HG03521 (cell line): ENCODE results near the gene RAPGEF5.

Source experiments
- ATAC-seq: cut with Tn5 transposase; IDR thresholded peaks from one replicate; pipeline ENCODE4 v1.9.1; 2021; ENCODE audit warnings: mild to moderate bottlenecking, moderate library complexity; ENCODE audit not compliant: unreplicated experiment

RAPGEF5 gene

GRCh38 chr7:22229148-22229547, 127.8 kb downstream of the RAPGEF5 start:
- no peak for ATAC-seq

- ATAC-seq, result no peak
These were observed 133.1 kb downstream of the RAPGEF5 start for GRCh38 chr7:22223807-22224206.

- ATAC-seq, result no peak
These were observed 136.0 kb downstream of the RAPGEF5 start for GRCh38 chr7:22220941-22221340.

GRCh38 chr7:22219739-22220493, 137.0 kb downstream of the RAPGEF5 start:
- no peak for ATAC-seq

- no peak for ATAC-seq
These were observed 137.9 kb downstream of the RAPGEF5 start for GRCh38 chr7:22219036-22219435.

- no peak for ATAC-seq
These were observed 140.0 kb downstream of the RAPGEF5 start for GRCh38 chr7:22216832-22217475.

- ATAC-seq, result no peak
These were observed 140.6 kb downstream of the RAPGEF5 start for GRCh38 chr7:22216309-22216708.

- no peak for ATAC-seq
These were observed 143.0 kb downstream of the RAPGEF5 start for GRCh38 chr7:22214000-22214399.

- ATAC-seq, result no peak
These were observed 143.9 kb downstream of the RAPGEF5 start for GRCh38 chr7:22213081-22213480.

- no peak for ATAC-seq
These were observed 146.0 kb downstream of the RAPGEF5 start for GRCh38 chr7:22210967-22211366.

GRCh38 chr7:22210355-22210754, 146.6 kb downstream of the RAPGEF5 start:
- ATAC-seq, result no peak

- ATAC-seq, result no peak
These were observed 148.2 kb downstream of the RAPGEF5 start for GRCh38 chr7:22208799-22209198.

GRCh38 chr7:22207724-22208225, 149.2 kb downstream of the RAPGEF5 start:
- no peak for ATAC-seq

- no peak for ATAC-seq
These were observed 151.3 kb downstream of the RAPGEF5 start for GRCh38 chr7:22205631-22206030.

- no peak for ATAC-seq
These were observed 152.6 kb downstream of the RAPGEF5 start for GRCh38 chr7:22204312-22204711.

- no peak for ATAC-seq
These were observed 154.8 kb downstream of the RAPGEF5 start for GRCh38 chr7:22202141-22202540.

- no peak for ATAC-seq
These were observed 155.6 kb downstream of the RAPGEF5 start for GRCh38 chr7:22201186-22201880.

GRCh38 chr7:22200777-22201176, 156.2 kb downstream of the RAPGEF5 start:
- ATAC-seq, result no peak

GRCh38 chr7:22200238-22200637, 156.7 kb downstream of the RAPGEF5 start:
- no peak for ATAC-seq

- ATAC-seq, result no peak
These were observed 159.6 kb downstream of the RAPGEF5 start for GRCh38 chr7:22197376-22197775.

- ATAC-seq, result no peak
These were observed 160.5 kb downstream of the RAPGEF5 start for GRCh38 chr7:22196429-22196828.
